ENCODE measurements around the gene HIPK1.

Gene HIPK1

DNA sequence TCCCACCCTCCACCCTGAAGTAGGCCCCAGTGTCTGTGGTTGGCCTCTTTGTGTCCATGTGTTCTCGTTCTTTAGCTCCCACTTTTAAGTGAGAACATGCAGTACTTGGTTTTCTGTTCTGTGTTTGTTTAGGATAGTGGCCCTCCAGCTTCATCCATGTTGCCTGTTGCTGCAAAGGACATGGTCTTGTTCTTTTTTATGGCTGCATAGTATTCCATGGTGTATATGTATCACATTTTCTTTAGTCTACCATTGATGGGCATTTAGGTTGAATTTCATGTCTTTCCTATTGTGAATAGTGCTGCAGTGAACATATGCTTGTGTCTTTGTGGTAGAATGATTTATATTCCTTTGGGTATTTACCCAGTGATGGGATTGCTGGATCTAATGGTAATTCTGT is 6.1 kb downstream of the HIPK1 start:
- no CpG with 5 or more reads among the region's 1 CpG for WGBS (ENCODE audit: extremely low coverage, insufficient coverage, low lambda C conversion rate)
- Histone ChIP-seq H3K79me2 (ENCODE audit: control insufficient read depth, insufficient read depth, low read length) (peaks cover 48% of the 10 kb centered on the region), H3K4me2 (ENCODE audit: low read length) (no peak overlapping the region), H3K9ac (ENCODE audit: low read length) (no peak overlapping the region), H4K8ac (ENCODE audit: low read depth, low read length) (no peak overlapping the region), H3K4me3 (ENCODE audit: low read length) (no peak overlapping the region), H4K5ac (ENCODE audit: low read length) (no peak overlapping the region), H3K56ac (ENCODE audit: low read length) (no peak overlapping the region), H3K27ac (ENCODE audit: low read depth, low read length) (no peak overlapping the region), H2BK120ac (ENCODE audit: low read depth, low read length) (no peak overlapping the region), H3K4ac (ENCODE audit: low read depth, low read length) (no peak overlapping the region), H3K4me1 (ENCODE audit: control insufficient read depth, low read depth, low read length) (peaks cover 2% of the 10 kb centered on the region), H3K18ac (ENCODE audit: low read length) (no peak overlapping the region), H2BK15ac (replicated peaks; ENCODE audit: low read depth) (no peak overlapping the region), H2BK5ac (ENCODE audit: low read length) (no peak overlapping the region), H3K27me3 (ENCODE audit: insufficient read depth, low read length, poor library complexity) (no peaks in the 10 kb centered on the region), H3K79me1 (ENCODE audit: low read length) (peaks cover 13% of the 10 kb centered on the region), H3K23ac (ENCODE audit: low read length) (no peak overlapping the region), H2AK5ac (ENCODE audit: low read length) (no peak overlapping the region), H3K36me3 (ENCODE audit: control insufficient read depth, insufficient read depth, low read length) (no peaks in the 10 kb centered on the region)
- DNase-seq, result no peak

DNA sequence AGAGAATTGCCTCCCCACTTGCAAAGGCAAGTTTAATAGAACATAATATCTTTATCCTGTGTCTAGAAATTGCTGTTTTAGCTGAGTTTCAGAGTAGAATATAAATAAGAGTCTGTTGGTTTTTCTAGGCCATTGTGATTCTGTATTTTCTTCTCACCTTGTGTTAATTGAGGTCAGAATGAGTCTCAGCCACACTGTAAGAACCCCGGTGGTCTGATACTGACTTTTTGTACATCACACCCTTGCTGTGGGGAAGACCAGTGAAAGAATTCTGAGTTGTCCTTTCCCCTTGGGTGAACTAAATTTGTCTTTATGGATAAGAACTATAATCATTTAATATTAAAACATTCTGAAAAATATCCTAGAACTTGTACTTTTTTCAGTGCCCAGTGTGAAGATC is 6.8 kb downstream of the HIPK1 start:
- Histone ChIP-seq H3K4me2 (ENCODE audit: low read length) (no peak overlapping the region), H3K79me1 (ENCODE audit: low read length) (peaks cover 13% of the 10 kb centered on the region), H2BK5ac (ENCODE audit: low read length) (no peak overlapping the region), H3K27me3 (ENCODE audit: insufficient read depth, low read length, poor library complexity) (no peaks in the 10 kb centered on the region), H2BK120ac (ENCODE audit: low read depth, low read length) (no peak overlapping the region), H3K9ac (ENCODE audit: low read length) (no peak overlapping the region), H3K36me3 (ENCODE audit: control insufficient read depth, insufficient read depth, low read length) (peaks cover 1% of the 10 kb centered on the region), H3K56ac (ENCODE audit: low read length) (no peak overlapping the region), H3K18ac (ENCODE audit: low read length) (no peak overlapping the region), H4K5ac (ENCODE audit: low read length) (no peak overlapping the region), H2BK15ac (replicated peaks; ENCODE audit: low read depth) (no peak overlapping the region), H3K4me1 (ENCODE audit: control insufficient read depth, low read depth, low read length) (peaks cover 2% of the 10 kb centered on the region), H3K79me2 (ENCODE audit: control insufficient read depth, insufficient read depth, low read length) (peaks cover 40% of the 10 kb centered on the region), H3K4me3 (ENCODE audit: low read length) (no peak overlapping the region), H4K8ac (ENCODE audit: low read depth, low read length) (no peak overlapping the region), H3K27ac (ENCODE audit: low read depth, low read length) (no peak overlapping the region), H2AK5ac (ENCODE audit: low read length) (no peak overlapping the region), H3K4ac (ENCODE audit: low read depth, low read length) (no peak overlapping the region), H3K23ac (ENCODE audit: low read length) (no peak overlapping the region)
- WGBS (ENCODE audit: extremely low coverage, insufficient coverage, low lambda C conversion rate), result no CpG with 5 or more reads among the region's 1 CpG
- no peak for DNase-seq

DNA sequence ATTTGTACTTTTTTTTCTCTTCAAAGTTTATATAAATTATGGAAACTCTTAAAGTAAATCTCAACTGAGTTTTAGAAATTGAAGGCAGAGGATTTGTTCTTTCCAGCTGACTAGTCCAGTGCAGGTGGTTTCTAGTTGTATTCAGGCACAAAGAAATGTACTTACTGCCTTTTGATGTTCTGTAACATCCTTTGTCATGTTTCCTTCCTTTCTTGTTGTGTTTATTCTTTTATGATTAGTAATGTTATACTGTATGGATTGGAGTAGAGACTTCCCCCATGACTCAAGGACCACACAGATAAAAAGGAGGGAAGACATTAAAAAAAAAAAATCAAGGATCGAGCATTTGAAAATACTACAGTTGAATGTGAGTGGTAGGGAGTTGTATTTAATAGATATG is 8.0 kb downstream of the HIPK1 start:
- Histone ChIP-seq H3K4ac (ENCODE audit: low read depth, low read length) (no peak overlapping the region), H3K56ac (ENCODE audit: low read length) (no peak overlapping the region), H2BK5ac (ENCODE audit: low read length) (no peak overlapping the region), H4K8ac (ENCODE audit: low read depth, low read length) (no peak overlapping the region), H3K27ac (ENCODE audit: low read depth, low read length) (no peak overlapping the region), H3K79me2 (ENCODE audit: control insufficient read depth, insufficient read depth, low read length) (peaks cover 34% of the 10 kb centered on the region), H3K4me2 (ENCODE audit: low read length) (no peak overlapping the region), H3K4me1 (ENCODE audit: control insufficient read depth, low read depth, low read length) (peaks cover 2% of the 10 kb centered on the region), H3K79me1 (ENCODE audit: low read length) (peaks cover 14% of the 10 kb centered on the region), H2AK5ac (ENCODE audit: low read length) (no peak overlapping the region), H3K18ac (ENCODE audit: low read length) (no peak overlapping the region), H4K5ac (ENCODE audit: low read length) (no peak overlapping the region), H2BK120ac (ENCODE audit: low read depth, low read length) (no peak overlapping the region), H3K23ac (ENCODE audit: low read length) (no peak overlapping the region), H3K36me3 (ENCODE audit: control insufficient read depth, insufficient read depth, low read length) (peaks cover 4% of the 10 kb centered on the region), H2BK15ac (replicated peaks; ENCODE audit: low read depth) (no peak overlapping the region), H3K9ac (ENCODE audit: low read length) (no peak overlapping the region), H3K27me3 (ENCODE audit: insufficient read depth, low read length, poor library complexity) (no peaks in the 10 kb centered on the region), H3K4me3 (ENCODE audit: low read length) (no peak overlapping the region)
- 100% methylated on average over 1 of the region's 1 CpG for WGBS (ENCODE audit: extremely low coverage, insufficient coverage, low lambda C conversion rate)
- no peak for DNase-seq

DNA sequence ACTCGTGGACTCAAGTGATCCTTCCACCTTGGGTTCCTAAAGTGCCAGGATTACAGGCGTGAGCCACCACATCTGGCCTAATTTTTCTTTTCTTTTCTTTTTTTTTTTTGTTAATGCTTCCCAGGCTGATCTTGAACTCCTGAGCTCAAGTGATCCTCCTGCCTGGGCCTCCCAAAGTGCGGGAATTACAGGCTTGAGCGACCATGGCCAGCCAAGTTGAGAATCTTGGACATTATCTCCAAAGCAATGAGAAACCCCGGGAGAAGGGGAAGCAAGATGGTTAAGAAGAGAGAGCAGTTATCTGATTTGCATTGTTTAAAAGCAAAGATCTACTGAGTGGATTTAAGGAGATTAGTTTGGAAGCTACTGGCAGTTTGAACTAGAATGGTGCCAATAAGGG is 9.1 kb downstream of the HIPK1 start:
- peaks cover 2% of the 10 kb centered on the region for H3K4me1 ChIP-seq (ENCODE audit: control insufficient read depth, low read depth, low read length)
- no peak overlapping the region for H3K23ac ChIP-seq (ENCODE audit: low read length)
- H4K5ac ChIP-seq (ENCODE audit: low read length), result no peak overlapping the region
- no peak overlapping the region for H4K8ac ChIP-seq (ENCODE audit: low read depth, low read length)
- no peak overlapping the region for H3K4ac ChIP-seq (ENCODE audit: low read depth, low read length)
- no peak overlapping the region for H3K4me3 ChIP-seq (ENCODE audit: low read length)
- H3K36me3 ChIP-seq (ENCODE audit: control insufficient read depth, insufficient read depth, low read length), result peaks cover 4% of the 10 kb centered on the region
- no CpG with 5 or more reads among the region's 5 CpGs for WGBS (ENCODE audit: extremely low coverage, insufficient coverage, low lambda C conversion rate)
- peaks cover 26% of the 10 kb centered on the region for H3K79me2 ChIP-seq (ENCODE audit: control insufficient read depth, insufficient read depth, low read length)
- peak; percentile 70 for DNase-seq
- H2BK15ac ChIP-seq (replicated peaks; ENCODE audit: low read depth), result no peak overlapping the region
- H3K56ac ChIP-seq (ENCODE audit: low read length), result no peak overlapping the region
- no peak overlapping the region for H2BK120ac ChIP-seq (ENCODE audit: low read depth, low read length)
- no peak overlapping the region for H2AK5ac ChIP-seq (ENCODE audit: low read length)
- H3K27me3 ChIP-seq (ENCODE audit: insufficient read depth, low read length, poor library complexity), result no peaks in the 10 kb centered on the region
- peaks cover 13% of the 10 kb centered on the region for H3K79me1 ChIP-seq (ENCODE audit: low read length)
- no peak overlapping the region for H3K18ac ChIP-seq (ENCODE audit: low read length)
- H3K4me2 ChIP-seq (ENCODE audit: low read length), result no peak overlapping the region
- no peak overlapping the region for H3K27ac ChIP-seq (ENCODE audit: low read depth, low read length)
- H2BK5ac ChIP-seq (ENCODE audit: low read length), result no peak overlapping the region
- H3K9ac ChIP-seq (ENCODE audit: low read length), result no peak overlapping the region

DNA sequence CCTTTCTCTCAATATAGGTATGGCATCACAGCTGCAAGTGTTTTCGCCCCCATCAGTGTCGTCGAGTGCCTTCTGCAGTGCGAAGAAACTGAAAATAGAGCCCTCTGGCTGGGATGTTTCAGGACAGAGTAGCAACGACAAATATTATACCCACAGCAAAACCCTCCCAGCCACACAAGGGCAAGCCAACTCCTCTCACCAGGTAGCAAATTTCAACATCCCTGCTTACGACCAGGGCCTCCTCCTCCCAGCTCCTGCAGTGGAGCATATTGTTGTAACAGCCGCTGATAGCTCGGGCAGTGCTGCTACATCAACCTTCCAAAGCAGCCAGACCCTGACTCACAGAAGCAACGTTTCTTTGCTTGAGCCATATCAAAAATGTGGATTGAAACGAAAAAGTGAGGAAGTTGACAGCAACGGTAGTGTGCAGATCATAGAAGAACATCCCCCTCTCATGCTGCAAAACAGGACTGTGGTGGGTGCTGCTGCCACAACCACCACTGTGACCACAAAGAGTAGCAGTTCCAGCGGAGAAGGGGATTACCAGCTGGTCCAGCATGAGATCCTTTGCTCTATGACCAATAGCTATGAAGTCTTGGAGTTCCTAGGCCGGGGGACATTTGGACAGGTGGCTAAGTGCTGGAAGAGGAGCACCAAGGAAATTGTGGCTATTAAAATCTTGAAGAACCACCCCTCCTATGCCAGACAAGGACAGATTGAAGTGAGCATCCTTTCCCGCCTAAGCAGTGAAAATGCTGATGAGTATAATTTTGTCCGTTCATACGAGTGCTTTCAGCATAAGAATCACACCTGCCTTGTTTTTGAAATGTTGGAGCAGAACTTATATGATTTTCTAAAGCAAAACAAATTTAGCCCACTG is 11.5 kb downstream of the HIPK1 start:
- no CpG with 5 or more reads among the region's 16 CpGs for WGBS (ENCODE audit: extremely low coverage, insufficient coverage, low lambda C conversion rate)
- H3K9ac ChIP-seq (ENCODE audit: low read length), result no peak overlapping the region
- H3K27me3 ChIP-seq (ENCODE audit: insufficient read depth, low read length, poor library complexity), result no peaks in the 10 kb centered on the region
- peaks cover 11% of the 10 kb centered on the region for H3K79me1 ChIP-seq (ENCODE audit: low read length)
- H3K36me3 ChIP-seq (ENCODE audit: control insufficient read depth, insufficient read depth, low read length), result peaks cover 4% of the 10 kb centered on the region
- peaks cover 12% of the 10 kb centered on the region for H3K79me2 ChIP-seq (ENCODE audit: control insufficient read depth, insufficient read depth, low read length)
- DNase-seq, result no peak
- H3K4ac ChIP-seq (ENCODE audit: low read depth, low read length), result no peak overlapping the region
- H4K5ac ChIP-seq (ENCODE audit: low read length), result no peak overlapping the region
- no peak overlapping the region for H3K18ac ChIP-seq (ENCODE audit: low read length)
- no peak overlapping the region for H3K4me2 ChIP-seq (ENCODE audit: low read length)
- no peak overlapping the region for H3K23ac ChIP-seq (ENCODE audit: low read length)
- H2AK5ac ChIP-seq (ENCODE audit: low read length), result no peak overlapping the region
- H4K8ac ChIP-seq (ENCODE audit: low read depth, low read length), result no peak overlapping the region
- H2BK120ac ChIP-seq (ENCODE audit: low read depth, low read length), result no peak overlapping the region
- no peak overlapping the region for H2BK5ac ChIP-seq (ENCODE audit: low read length)
- H3K4me3 ChIP-seq (ENCODE audit: low read length), result no peak overlapping the region
- no peak overlapping the region for H3K56ac ChIP-seq (ENCODE audit: low read length)
- peaks cover 2% of the 10 kb centered on the region for H3K4me1 ChIP-seq (ENCODE audit: control insufficient read depth, low read depth, low read length)
- H2BK15ac ChIP-seq (replicated peaks; ENCODE audit: low read depth), result no peak overlapping the region
- no peak overlapping the region for H3K27ac ChIP-seq (ENCODE audit: low read depth, low read length)

DNA sequence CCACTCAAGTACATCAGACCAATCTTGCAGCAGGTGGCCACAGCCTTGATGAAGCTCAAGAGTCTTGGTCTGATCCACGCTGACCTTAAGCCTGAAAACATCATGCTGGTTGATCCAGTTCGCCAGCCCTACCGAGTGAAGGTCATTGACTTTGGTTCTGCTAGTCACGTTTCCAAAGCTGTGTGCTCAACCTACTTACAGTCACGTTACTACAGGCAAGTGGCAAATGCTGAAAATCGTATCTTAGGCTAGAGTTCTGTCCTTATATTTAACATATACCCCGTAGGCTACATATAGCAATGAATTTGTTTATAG is 12.1 kb downstream of the HIPK1 start:
- DNase-seq, result no peak
- WGBS (ENCODE audit: extremely low coverage, insufficient coverage, low lambda C conversion rate), result no CpG with 5 or more reads among the region's 7 CpGs

More for the DNA sequence above, 12.1 kb downstream of the HIPK1 start:
- Histone ChIP-seq H2BK15ac (replicated peaks; ENCODE audit: low read depth) (no peak overlapping the region), H3K9ac (ENCODE audit: low read length) (no peak overlapping the region), H3K79me1 (ENCODE audit: low read length) (peaks cover 14% of the 10 kb centered on the region), H2BK120ac (ENCODE audit: low read depth, low read length) (no peak overlapping the region), H3K56ac (ENCODE audit: low read length) (no peak overlapping the region), H2BK5ac (ENCODE audit: low read length) (no peak overlapping the region), H3K4me1 (ENCODE audit: control insufficient read depth, low read depth, low read length) (peaks cover 2% of the 10 kb centered on the region), H3K4ac (ENCODE audit: low read depth, low read length) (no peak overlapping the region), H4K8ac (ENCODE audit: low read depth, low read length) (no peak overlapping the region), H3K27ac (ENCODE audit: low read depth, low read length) (no peak overlapping the region), H2AK5ac (ENCODE audit: low read length) (no peak overlapping the region), H4K5ac (ENCODE audit: low read length) (no peak overlapping the region), H3K4me3 (ENCODE audit: low read length) (no peak overlapping the region), H3K18ac (ENCODE audit: low read length) (no peak overlapping the region), H3K79me2 (ENCODE audit: control insufficient read depth, insufficient read depth, low read length) (peaks cover 10% of the 10 kb centered on the region), H3K4me2 (ENCODE audit: low read length) (no peak overlapping the region), H3K27me3 (ENCODE audit: insufficient read depth, low read length, poor library complexity) (no peaks in the 10 kb centered on the region), H3K36me3 (ENCODE audit: control insufficient read depth, insufficient read depth, low read length) (peaks cover 4% of the 10 kb centered on the region), H3K23ac (ENCODE audit: low read length) (no peak overlapping the region)
